Measurements from ENCODE around the gene FSIP1. TPM values are rescaled to one million over a fixed set of nuclear protein-coding genes. Genes with fewer than 3 reads are reported as not detected.

Gene FSIP1
- total RNA-seq, 6 donors from 2014 or later, result 0.26 to 3.2 (median 0.79) TPM; not detected in 2

- no peaks in the 10 kb centered on the region for H3K27me3 ChIP-seq
- DNase-seq (no peak), ATAC-seq (ENCODE audit: low FRiP score in 2 of 2) (no peak)
- TF ChIP-seq CTCF (IDR thresholded peaks at IDR 0.05), result no peak
- 79 to 82% methylated on average over 3 of the region's 3 CpGs for WGBS, 2 donors
- H3K36me3 ChIP-seq, result no peaks in the 10 kb centered on the region
- H3K9me3 ChIP-seq, result no peaks in the 10 kb centered on the region
- H3K27ac ChIP-seq, result no peak overlapping the region
- peaks cover 0 to 3% (median 0%) of the 10 kb centered on the region in 4 donors for H3K4me1 ChIP-seq
- H3K4me3 ChIP-seq, result no peak overlapping the region
Observed at GRCh38 chr15:39666677-39667076, 116.0 kb downstream of the FSIP1 start.

- WGBS, 2 donors, result 48 to 51% methylated on average over 4 of the region's 4 CpGs
Observed at GRCh38 chr15:39665629-39666250, 116.9 kb downstream of the FSIP1 start.

GRCh38 chr15:39663704-39664250 is 118.9 kb downstream of the FSIP1 start:
- TF ChIP-seq CTCF (IDR thresholded peaks at IDR 0.05), result no peak
- no peak for TF ChIP-seq POLR2A (IDR thresholded peaks at IDR 0.05)
- no peak for TF ChIP-seq EP300 (IDR thresholded peaks at IDR 0.05)
- TF ChIP-seq POLR2AphosphoS5 (IDR thresholded peaks at IDR 0.05), result no peak
- DNase-seq (no peak), ATAC-seq (ENCODE audit: low FRiP score in 2 of 2) (no peak)
- Histone ChIP-seq H3K9me3 (no peaks in the 10 kb centered on the region), H3K27ac (no peak overlapping the region), H3K4me1 (peaks cover 0 to 3% (median 0%) of the 10 kb centered on the region in 4 donors), H3K27me3 (no peaks in the 10 kb centered on the region), H3K36me3 (no peaks in the 10 kb centered on the region), H3K4me3 (no peak overlapping the region)
- WGBS, 2 donors, result 51 to 63% methylated on average over 2 of the region's 2 CpGs

More at GRCh38 chr15:39665629-39666250, 116.9 kb downstream of the FSIP1 start:
- H3K4me1 ChIP-seq, result peaks cover 0 to 3% (median 0%) of the 10 kb centered on the region in 4 donors
- H3K36me3 ChIP-seq, result no peaks in the 10 kb centered on the region
- no peak for ATAC-seq (ENCODE audit: low FRiP score in 2 of 2)
- no peak overlapping the region for H3K4me3 ChIP-seq
- no peaks in the 10 kb centered on the region for H3K9me3 ChIP-seq
- no peak for TF ChIP-seq EP300 (IDR thresholded peaks at IDR 0.05)
- TF ChIP-seq POLR2A (IDR thresholded peaks at IDR 0.05), result no peak
- no peak overlapping the region for H3K27ac ChIP-seq
- no peaks in the 10 kb centered on the region for H3K27me3 ChIP-seq
- no peak for DNase-seq

- Histone ChIP-seq H3K4me3 (no peak overlapping the region), H3K27ac (no peak overlapping the region), H3K27me3 (no peaks in the 10 kb centered on the region), H3K9me3 (no peaks in the 10 kb centered on the region), H3K4me1 (peaks cover 0 to 3% (median 0%) of the 10 kb centered on the region in 4 donors), H3K36me3 (no peaks in the 10 kb centered on the region)
- no peak for DNase-seq
- TF ChIP-seq EP300 (IDR thresholded peaks at IDR 0.05) (no peak), POLR2A (IDR thresholded peaks at IDR 0.05) (no peak), CTCF (IDR thresholded peaks at IDR 0.05) (no peak), POLR2AphosphoS5 (IDR thresholded peaks at IDR 0.05) (no peak)
- ATAC-seq (ENCODE audit: low FRiP score in 2 of 2), result no peak
Observed at GRCh38 chr15:39661776-39662175, 120.9 kb downstream of the FSIP1 start.

GRCh38 chr15:39658740-39659139 is 123.9 kb downstream of the FSIP1 start:
- Histone ChIP-seq H3K4me1 (no peaks in the 10 kb centered on the region), H3K27me3 (no peaks in the 10 kb centered on the region), H3K4me3 (no peak overlapping the region), H3K36me3 (no peaks in the 10 kb centered on the region), H3K9me3 (no peaks in the 10 kb centered on the region), H3K27ac (no peak overlapping the region)
- TF ChIP-seq POLR2A (IDR thresholded peaks at IDR 0.05), result no peak
- no peak for TF ChIP-seq CTCF (IDR thresholded peaks at IDR 0.05)
- TF ChIP-seq POLR2AphosphoS5 (IDR thresholded peaks at IDR 0.05), result no peak
- no peak for TF ChIP-seq EP300 (IDR thresholded peaks at IDR 0.05)
- ATAC-seq (ENCODE audit: low FRiP score in 2 of 2) (no peak), DNase-seq (no peak)
- 92 to 97% methylated on average over 3 of the region's 3 CpGs for WGBS, 2 donors

Measured in upper lobe of left lung (tissue), 6 donors.